ENCODE measurements around the gene CRNN.

Gene CRNN

DNA sequence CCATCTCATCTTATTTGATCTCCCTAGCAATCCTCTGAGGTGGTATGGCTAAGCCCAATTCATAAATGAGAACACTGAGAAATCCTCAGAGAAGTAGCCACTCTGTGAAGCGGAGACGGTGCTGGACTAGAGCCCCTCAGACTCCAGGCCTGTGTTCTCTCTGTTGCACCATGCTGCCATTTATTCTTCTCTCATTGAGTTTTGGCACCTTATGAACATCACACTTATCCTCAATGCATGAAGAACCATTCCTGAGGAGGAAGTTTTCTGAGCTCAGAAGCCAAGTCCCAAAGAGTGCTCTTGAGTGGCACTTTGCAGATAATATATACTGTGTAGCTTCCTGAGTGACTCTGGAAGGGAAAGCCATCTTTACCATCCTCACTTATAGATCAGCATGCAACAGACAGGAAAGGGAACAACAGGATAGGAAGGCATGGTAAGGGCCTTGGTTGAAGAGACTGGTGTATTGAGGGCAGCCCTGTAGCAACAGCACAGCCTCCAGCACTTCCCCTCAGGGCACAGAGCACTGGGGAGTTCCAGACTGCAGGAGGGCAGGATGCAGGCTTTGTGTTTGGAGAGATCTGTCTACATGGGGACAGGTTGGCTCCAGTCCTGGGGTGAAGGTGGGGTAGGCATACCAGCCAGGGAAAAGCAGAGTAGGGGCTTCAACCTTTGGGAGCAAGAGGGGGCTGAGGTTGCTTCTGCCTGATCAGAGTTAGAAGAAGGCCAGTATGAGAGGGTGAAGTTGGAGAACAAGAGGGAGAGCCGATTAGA, 1.6 kb upstream of the CRNN start:
- no peak for FAIRE-seq

DNA sequence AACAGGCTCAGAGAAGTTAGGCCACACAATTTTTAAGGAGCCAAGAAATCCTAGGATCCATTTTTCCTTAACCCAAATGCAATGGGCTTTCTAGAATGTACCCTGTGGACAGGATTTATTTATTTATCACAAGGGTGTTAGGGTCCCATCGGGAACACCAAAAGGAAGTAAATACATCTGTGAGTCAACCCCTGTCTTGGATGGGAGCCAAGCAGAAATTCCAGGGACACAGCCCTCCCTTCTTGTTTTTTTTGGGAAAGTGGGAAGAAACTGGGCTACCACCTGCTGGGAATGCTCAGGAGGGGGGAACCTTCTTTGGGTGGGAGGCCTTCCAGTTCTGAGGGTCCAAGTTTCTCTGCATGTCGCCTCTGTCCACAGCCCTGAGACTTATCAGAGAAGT, 1.3 kb downstream of the CRNN start:
- FAIRE-seq = no peak

DNA sequence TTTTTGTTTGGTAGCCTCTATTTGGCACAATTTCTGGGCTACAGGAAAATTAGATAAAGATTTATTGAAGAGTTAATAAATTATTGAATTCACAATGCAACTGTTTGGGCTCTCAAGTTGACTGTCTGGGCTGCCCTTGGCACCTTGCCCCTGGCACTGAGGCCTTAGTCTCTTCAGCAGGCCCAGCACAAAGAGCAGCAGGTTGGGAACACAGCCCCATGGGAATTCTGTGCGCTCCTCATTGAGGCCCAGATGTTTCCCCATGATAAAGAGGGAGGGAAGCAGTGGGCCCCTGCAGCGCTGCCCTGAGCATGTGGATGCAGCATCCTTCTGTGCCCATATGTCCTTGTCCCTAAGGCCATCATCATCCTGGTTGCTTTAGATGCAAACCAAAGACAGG, 2.9 kb downstream of the CRNN start:
- FAIRE-seq = no peak

DNA sequence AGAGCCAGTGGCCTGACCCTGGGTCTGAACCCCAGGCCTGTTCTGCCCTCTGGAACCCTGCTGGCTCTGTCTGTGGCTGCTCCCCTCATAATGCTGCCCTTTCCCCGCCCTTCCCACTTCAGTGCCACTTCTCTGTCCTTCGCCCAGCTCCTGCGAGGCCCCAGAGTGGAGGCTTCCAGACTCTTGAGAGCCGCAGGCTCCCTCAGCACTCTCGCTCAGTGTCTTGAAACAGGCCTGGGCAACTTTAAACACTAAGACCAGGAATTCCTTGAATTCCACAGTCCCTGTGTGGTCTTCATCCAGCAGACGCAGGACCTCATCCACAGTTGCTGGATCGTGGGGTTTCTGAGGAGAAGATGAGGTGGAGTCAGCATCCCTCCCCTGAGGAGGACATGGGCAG, 3.5 kb downstream of the CRNN start:
- no peak for FAIRE-seq

DNA sequence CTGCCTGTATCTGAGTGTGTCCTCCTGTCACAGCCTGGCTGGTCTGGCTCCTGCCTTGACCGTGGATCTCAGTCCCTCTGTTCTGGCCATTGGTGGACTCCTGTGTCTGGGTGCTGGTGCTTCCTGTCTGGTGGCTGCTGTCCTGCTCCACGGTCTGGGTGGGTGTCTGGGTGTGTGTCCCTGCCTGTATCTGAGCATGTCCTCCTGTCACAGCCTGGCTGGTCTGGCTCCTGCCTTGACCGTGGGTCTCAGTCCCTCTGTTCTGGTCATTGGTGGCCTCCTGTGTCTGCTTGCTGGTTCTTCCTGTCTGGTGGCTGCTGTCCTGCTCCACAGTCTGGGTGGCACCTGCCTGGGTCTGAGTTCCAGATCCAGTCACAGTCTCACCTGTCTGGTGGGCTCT, 4.0 kb downstream of the CRNN start:
- no peak for FAIRE-seq

DNA sequence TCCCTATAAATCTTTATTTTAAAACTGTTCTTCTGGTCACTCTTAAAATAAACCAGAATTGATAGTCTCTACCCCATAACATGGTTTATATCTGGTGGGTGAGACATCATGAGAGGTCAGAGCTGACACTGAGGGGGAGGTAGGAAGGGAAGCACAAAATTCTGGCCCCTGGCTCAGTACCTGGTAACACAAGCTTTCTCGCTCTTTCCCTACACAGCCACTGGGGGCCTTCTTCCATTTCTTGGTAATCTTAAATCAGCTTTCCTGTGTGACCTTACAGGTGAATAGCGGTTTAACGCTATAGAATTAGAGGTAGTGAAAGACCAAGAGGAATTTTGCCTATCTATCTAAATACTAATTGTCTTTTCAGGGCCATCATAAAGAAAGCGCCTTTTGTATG, 5.4 kb downstream of the CRNN start:
- no peak for FAIRE-seq

DNA sequence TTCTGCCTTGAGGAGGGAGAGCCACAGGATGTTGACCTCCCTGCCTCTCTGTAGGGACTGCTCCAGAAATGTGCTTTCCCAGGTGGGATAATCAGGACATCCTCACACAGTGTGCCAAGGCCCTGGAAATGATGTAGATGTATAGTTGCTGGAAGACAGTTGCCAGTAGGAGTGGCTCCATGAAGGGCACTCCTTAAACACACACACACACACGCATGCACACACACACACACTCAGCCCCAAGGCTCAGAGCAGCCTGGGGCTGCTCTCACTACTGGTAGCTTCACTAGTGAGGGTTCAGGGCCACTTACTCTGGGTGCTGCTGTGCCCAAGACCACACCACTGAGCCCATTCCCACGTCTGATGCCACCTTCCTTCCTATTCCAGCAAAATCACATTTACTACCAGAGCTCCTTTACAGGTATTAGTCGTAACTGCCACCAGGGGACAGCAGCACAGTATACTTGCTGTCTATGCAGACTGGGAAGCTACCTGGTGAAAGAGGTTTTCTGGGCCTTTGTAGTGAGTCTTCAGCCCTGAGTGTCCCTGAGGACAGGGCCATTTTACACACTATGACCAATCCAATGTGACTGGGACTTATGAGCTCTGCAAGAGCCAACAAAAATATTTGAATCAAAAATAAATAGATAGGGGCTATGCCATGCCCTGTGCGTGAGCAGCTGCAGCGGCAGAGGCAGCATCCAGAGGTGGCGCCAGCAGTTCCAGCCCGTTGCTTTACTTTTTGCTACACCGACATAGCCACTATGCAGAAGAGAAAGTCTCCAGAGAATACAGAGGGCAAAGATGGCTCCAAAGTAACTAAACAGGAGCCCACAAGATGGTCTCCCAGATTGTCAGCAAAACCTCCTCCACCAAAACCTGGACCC, 15.0 kb downstream of the CRNN start:
- no peak for FAIRE-seq

DNA sequence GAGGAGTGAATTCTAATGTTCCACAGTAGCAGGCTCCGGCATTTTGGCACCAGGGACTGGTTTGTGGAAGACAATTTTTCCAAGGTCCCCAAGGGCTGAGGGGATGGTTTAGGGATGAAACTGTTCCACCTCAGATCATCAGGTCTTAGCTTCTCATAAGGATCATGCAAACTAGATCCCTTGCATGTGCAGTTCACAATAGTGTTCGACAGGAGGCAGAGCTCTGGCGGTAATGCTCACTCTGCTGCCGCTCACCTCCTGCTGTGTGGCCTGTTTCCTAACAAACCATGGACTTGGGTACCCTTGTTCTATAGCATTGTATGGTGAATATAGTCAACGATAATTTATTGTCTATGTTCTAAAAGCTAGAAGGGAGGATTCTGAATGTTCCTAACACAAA, 16.6 kb downstream of the CRNN start:
- FAIRE-seq = no peak

DNA sequence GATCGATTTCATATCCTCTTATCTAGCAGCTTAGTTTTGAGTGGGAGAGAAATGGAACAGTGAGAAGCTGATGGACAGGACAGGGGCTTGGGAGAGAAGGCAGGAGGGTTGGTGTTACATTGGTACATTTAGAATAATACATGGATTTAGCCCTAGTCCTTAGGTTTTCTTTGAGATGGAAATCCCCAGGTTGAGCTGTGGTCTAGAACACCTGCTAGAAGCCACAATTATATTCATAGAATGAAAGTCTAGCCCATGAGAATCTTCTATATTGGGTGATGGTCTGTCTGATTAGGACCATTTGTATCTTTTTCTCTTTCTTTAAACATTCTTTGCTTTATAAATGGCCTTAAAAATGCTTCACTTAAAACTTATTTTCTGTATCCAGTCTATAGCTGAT, 19.9 kb downstream of the CRNN start:
- FAIRE-seq = no peak

DNA sequence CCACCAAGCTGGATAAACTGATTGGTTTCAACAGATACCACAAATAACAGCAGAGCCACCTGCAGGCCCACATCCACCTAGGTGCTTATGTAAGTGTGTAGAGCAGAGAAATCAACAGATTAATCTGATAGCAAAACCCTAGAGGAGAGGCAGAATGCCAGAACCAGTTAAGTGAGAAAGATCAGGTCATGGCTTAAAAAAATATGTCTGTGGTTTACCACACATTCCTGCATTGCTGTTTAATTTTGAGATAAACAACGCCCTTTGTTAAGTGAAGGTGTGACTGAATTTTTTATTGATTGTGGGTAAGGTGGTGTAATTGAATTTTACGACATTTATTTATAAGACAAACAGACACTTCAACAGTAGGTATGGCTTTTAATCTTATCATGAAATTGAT, 21.2 kb downstream of the CRNN start:
- no peak for FAIRE-seq

DNA sequence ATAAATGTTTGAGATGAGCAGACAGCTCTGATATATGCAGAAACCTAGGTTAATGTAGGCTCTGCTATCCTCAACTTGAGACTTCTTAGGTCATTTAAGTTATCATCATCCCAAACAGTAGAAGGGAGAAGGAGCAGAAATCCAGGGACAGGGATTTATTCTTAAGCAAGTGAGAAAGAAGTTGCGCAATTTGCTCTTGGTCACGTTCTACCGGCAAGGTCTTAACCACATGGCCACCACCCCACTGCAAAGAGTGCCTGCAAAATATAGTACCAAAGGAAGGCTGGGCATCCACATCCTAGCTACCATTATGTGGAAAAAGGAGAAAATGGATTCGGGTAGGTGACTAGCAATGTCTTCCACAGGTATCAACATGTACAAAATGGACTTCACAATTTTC, 25.2 kb downstream of the CRNN start:
- no peak for FAIRE-seq

DNA sequence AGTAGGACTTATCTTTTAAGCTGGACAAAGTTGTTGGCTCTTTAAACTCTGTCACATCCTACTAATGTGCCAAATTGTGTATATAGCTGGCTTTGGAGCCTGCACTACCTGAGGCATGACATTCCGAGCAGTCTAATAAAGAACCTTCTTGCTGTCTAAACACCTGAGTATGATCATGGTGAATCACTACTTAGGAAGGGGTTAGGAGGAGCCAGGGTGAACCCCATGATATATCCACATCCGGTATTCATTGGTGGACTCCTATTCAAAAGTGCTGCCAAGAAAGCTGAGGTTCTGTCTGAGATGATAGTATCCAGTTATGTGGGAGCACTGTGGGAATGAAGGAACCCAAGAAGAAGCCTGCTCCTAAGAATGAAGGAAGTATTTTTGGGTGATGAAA, 27.1 kb downstream of the CRNN start:
- FAIRE-seq = no peak

DNA sequence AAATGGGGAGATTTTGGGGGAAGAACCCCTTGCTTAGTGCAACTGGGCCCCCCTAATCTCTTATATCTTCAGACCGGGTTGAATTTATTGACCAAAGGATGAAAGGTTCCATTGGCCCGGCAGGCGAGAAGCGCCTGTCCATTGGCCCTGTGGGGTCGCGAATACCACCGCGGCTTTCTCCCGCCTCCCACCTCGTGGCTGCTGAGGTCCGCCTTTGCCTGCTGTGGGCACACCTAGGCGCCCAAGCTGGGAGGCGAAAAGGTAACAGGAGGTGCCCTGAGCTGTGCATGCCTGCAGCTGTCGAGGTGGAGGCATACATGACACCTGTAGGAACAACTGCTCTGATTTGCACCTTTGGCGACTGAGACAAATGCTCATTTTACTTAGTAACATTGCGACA, 33.1 kb downstream of the CRNN start:
- no peak for FAIRE-seq

DNA sequence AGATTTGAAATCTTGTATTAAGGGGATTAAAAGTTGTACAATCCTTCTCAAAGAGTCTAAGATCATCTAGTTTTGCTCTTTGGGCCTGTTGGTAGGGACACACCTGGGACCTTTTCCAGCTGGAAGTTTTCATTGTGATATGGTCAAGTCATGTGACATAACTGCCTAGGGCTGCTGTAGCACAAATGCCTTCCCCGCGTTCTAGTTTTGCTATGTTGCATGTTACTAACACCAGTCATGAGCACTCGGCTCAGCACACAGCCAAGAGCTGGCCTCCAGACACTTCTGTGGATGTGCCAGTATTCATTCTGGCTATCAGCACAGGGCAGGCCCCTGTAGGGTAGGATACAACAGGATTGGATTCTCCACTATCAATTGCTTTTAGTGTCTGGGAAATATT, 39.6 kb downstream of the CRNN start:
- no peak for FAIRE-seq

DNA sequence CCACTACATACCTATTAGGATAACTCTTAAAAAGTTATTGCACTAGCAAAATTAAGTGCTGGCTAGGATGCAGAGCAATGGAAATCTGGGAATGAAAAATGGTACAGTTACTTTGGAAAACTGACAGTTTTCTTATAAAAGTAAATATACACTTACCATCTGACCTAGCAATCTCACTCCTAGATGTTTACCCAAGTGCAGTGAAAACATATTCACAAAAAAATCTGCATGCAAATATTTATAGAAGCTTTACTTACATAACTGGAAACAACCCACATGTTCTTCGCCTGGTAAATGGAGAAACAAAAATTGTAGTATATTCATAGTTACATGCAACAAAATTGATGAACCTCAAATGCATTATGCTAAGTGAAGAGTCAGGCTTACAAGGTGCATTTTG, 41.4 kb downstream of the CRNN start:
- FAIRE-seq = no peak

DNA sequence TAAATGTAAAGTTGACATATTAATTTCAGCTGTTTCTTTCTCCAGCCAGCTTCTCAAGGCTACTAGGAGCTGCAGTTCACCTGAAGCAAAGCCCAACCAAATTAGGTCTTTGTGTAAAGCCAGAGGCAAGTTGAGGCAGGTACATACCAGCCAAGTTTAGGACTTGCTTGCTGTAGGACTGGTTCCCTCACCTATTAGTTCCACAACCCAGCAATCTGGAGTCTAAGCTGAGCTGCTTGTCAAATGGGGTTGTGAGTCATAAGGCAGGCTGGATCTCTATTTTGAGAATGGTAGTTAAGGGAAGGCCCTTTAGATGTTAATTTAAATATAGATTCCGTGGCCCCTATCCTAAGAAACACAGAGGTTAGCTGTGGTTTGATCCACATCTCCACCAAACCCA, 46.6 kb downstream of the CRNN start:
- no peak for FAIRE-seq

DNA sequence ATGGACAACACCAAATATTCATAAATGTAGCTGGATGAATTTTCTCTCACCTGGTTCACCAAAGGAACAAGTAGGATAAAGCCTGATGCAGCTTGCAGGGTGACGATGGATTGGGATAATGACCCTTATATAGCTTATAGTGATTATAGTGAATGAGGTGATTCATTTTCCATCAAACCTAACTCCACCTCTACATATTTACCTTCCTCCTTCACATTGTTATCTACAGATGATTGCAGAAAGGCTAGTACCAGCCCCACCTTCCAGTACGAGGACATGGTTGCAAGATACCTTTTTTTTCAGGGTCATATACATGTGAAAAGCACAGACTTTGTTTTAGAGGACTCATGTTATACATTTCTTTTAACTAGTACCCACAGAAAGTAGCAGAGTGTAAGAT, 54.2 kb downstream of the CRNN start, which contains the start of gene FLG2:
TSS of gene FLG2 (minus strand) at position 101 of the 400 bp plus-strand sequence. CDS start 1,122 bp downstream, outside the sequence.
- FAIRE-seq = no peak
